ENCODE data around the gene SPOCK2.

Gene SPOCK2

DNA sequence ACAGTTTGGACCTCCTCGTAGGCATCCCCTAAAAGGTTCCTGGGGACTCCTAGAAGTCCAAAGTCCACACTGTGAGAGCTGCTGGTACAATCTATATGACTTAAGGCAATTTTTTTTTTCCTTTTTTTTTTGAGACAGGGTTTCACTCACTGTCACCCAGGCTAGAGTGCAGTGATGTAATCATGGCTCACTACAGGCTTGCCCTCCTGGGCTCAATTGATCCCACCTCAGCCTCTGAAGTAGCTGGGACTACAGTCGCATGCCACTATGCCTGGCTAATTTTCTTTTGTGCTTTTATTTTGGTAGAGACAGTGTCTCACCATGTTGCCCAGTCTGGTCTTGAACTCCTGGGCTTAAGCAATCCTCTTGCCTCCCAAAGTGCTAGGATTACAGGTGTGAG is 4.6 kb upstream of the SPOCK2 start:
- TF ChIP-seq, protein P1, sequence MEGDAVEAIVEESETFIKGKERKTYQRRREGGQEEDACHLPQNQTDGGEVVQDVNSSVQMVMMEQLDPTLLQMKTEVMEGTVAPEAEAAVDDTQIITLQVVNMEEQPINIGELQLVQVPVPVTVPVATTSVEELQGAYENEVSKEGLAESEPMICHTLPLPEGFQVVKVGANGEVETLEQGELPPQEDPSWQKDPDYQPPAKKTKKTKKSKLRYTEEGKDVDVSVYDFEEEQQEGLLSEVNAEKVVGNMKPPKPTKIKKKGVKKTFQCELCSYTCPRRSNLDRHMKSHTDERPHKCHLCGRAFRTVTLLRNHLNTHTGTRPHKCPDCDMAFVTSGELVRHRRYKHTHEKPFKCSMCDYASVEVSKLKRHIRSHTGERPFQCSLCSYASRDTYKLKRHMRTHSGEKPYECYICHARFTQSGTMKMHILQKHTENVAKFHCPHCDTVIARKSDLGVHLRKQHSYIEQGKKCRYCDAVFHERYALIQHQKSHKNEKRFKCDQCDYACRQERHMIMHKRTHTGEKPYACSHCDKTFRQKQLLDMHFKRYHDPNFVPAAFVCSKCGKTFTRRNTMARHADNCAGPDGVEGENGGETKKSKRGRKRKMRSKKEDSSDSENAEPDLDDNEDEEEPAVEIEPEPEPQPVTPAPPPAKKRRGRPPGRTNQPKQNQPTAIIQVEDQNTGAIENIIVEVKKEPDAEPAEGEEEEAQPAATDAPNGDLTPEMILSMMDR (IDR thresholded peaks at IDR 0.05; ENCODE audit: low read depth, low read length): no peak
- H3K4me3 ChIP-seq (ENCODE audit: low read depth, low read length): no peak overlapping the region

DNA sequence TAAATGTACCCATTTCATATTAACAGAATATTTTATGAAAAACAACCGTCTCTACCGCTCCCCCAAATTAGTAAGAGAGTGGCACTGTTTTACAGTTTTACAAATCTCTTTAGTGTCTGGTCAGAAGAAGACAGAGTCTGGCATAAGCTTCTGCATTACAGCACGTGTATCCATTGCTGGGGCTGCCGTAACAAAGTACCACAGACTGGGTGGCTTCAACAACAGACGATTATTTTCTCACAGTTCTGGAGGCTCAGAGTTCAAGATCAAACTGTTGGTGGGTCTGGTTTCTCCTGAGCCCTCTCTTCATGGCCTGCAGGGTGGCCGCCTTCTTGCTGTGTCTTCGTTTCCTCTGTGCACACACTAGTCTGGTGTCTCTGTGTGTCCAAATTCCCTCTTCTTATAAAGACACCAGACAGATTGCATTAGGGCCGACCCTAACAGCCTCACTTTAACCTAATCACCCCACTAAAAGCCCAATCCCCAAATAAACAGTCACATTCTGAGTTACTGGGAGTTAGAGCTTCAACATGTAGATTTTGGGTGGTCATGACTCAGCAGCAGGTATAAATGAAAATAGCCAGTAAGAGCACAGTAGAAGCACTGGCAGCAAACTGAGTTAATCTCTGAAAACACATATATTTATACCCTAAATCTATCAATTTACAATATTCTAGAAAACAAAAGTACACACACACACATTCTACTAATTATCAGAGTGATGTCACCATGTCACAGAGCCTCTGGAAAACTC is 4.0 kb upstream of the SPOCK2 start:
- TF ChIP-seq, protein P1 (IDR thresholded peaks at IDR 0.05; ENCODE audit: low read depth, low read length): no peak
- no peak overlapping the region for H3K4me3 ChIP-seq (ENCODE audit: low read depth, low read length)

DNA sequence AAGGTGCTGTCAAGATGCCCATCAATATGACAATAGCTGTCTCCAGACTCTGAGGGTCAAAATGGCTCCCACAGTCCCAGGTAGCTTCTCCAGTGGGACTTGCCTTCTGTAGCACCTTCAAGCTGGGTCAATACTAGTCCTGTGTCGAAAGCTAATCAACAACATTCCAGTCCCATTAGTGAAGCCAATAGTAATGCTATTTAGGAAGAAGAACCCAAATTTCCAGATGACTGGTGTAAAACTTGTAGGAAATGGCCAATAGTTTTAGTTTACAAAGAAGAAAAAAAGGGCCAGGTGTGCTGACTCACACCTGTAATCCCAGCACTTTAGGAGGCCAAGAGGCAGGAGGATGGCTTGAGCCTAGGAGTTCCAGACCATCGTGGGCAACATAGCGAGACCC is 2.0 kb upstream of the SPOCK2 start:
- H3K4me3 ChIP-seq (ENCODE audit: low read depth, low read length): no peak overlapping the region
- TF ChIP-seq, protein P1 (IDR thresholded peaks at IDR 0.05; ENCODE audit: low read depth, low read length): no peak

DNA sequence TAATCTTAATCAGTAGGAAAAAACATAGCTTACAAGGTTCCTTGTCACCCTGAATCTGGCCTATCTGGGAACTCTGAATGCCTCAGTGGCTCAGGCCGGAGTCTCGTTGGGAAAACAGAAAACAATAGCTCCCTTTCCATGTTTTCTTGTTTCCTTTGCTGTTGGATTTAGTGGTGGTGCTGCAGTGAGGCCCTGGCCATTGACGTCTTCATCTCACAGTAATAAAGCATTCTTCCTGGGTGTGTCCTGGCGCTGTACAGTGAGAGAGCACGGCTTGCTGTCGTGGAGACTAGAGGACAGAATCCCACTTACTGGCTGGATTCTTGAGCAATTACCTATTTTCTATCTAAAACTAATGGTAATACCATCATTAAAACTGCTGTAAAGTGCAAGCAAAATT is 1.3 kb upstream of the SPOCK2 start:
- no peak overlapping the region for H3K4me3 ChIP-seq (ENCODE audit: low read depth, low read length)
- TF ChIP-seq, protein P1 (IDR thresholded peaks at IDR 0.05; ENCODE audit: low read depth, low read length): no peak

DNA sequence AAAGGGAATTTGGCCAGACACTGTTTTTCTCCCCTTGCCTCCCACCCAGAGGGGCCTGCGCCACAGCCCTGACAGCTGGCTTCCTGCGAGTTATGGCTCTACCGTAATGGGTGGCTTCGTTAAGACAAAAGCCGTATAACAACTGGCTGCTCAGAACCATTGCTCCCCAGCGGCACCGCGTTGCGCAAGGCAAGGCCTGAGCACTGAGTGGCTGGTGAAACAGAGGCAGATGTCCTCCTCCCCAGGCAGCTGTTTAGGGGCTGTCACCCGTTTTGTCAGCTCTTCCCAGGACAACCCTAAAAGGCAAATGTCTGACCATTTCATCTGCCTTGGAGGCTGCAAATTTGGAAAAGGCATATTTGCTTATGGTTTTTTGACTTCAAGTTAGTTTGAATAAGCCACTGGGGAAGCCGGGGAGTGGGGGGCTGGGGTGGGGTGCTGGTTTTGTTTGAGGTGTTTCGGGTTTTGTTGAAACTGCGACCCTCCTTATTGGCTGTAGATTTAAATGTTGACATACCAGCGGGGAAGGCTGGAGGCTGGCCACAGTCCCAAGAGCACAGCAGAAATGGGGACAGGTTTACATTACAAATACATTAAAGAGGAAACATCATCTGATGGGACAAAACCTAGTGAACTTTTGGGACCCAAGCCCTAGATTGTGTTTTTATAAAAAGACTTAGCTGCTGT is 681 bp upstream of the SPOCK2 start:
- TF ChIP-seq, protein P1 (IDR thresholded peaks at IDR 0.05; ENCODE audit: low read depth, low read length): no peak

DNA sequence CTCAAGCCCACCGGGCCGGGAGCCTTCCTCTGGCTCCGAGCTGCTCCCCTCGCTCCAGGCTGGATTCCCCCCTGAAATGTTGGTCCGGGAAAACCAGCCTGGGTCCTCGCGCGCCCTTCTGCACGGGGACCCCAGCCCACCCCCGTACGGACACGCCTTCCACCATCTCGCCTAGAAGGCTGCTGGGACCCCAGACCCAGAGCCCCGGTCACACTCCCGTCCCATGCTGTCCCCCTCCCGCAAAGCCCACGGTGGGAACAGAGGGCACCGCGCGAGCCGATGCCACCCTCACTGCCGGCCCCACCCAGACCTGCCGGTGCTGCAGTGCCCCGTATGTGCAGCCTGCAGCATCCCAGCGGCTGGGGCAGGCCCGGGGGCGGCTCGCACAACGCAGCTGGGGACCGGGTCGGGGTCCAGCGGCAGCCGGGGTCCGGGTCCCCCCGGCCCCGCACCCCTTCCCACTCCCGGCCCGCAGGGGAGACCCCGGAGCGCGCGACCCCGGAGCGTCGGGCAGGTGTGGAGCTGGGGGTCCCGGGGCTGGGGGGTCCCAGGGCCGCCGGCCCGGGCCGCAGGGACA is 871 bp downstream of the SPOCK2 start:
- H3K4me3 ChIP-seq (ENCODE audit: low read depth, low read length): no peak overlapping the region
- TF ChIP-seq, protein P1 (IDR thresholded peaks at IDR 0.05; ENCODE audit: low read depth, low read length): no peak

More for the DNA sequence above, 681 bp upstream of the SPOCK2 start:
- no peak overlapping the region for H3K4me3 ChIP-seq (ENCODE audit: low read depth, low read length)

Measured in WI38 (cell line).